ENCODE results near the gene GLCE.
"Not testable (repeated sequence)": the region's sequence is repeated elsewhere in the genome, so short reads cannot be mapped to it uniquely, and the experiment has no call there.

The GLCE gene

GRCh38 chr15:69302087-69302486, 141.7 kb downstream of the GLCE start:
- DNase-seq, result not testable (repeated sequence)

GRCh38 chr15:69302929-69303328, 142.5 kb downstream of the GLCE start:
- DNase-seq, result no peak

- DNase-seq, result no peak
Observed at GRCh38 chr15:69303337-69304181, 143.1 kb downstream of the GLCE start.

GRCh38 chr15:69304182-69304545, 143.7 kb downstream of the GLCE start:
- no peak for DNase-seq

GRCh38 chr15:69305204-69305931, 144.9 kb downstream of the GLCE start:
- DNase-seq, result no peak

GRCh38 chr15:69305933-69306568, 145.6 kb downstream of the GLCE start:
- no peak for DNase-seq

GRCh38 chr15:69307939-69308338, 147.5 kb downstream of the GLCE start:
- no peak for DNase-seq

- DNase-seq, result no peak
Observed at GRCh38 chr15:69308949-69309348, 148.5 kb downstream of the GLCE start.

GRCh38 chr15:69311319-69311721, 150.9 kb downstream of the GLCE start:
- no peak for DNase-seq

GRCh38 chr15:69313432-69314000, 153.1 kb downstream of the GLCE start:
- DNase-seq, result no peak

- no peak for DNase-seq
Observed at GRCh38 chr15:69314131-69314530, 153.7 kb downstream of the GLCE start.

- no peak for DNase-seq
Observed at GRCh38 chr15:69314736-69315135, 154.3 kb downstream of the GLCE start.

- no peak for DNase-seq
Observed at GRCh38 chr15:69315402-69316110, 155.1 kb downstream of the GLCE start.

GRCh38 chr15:69316291-69316690, 155.9 kb downstream of the GLCE start:
- no peak for DNase-seq

- no peak for DNase-seq
Observed at GRCh38 chr15:69317392-69317841, 157.0 kb downstream of the GLCE start.

- no peak for DNase-seq
Observed at GRCh38 chr15:69318033-69318432, 157.6 kb downstream of the GLCE start.

- no peak for DNase-seq
Observed at GRCh38 chr15:69319384-69320375, 159.2 kb downstream of the GLCE start.

GRCh38 chr15:69320977-69321554, 160.6 kb downstream of the GLCE start:
- no peak for DNase-seq
